ENCODE measurements around the gene PDZRN4. TPM values are rescaled to one million over a fixed set of nuclear protein-coding genes. Genes with fewer than 3 reads are reported as not detected.
"Not testable (repeated sequence)": the region's sequence is repeated elsewhere in the genome, so short reads cannot be mapped to it uniquely, and the experiment has no call there.

PDZRN4 gene
- polyA plus RNA-seq, 1 donor: 6.6 TPM

- no peak for DNase-seq
These were observed 323.1 kb downstream of the PDZRN4 start for GRCh38 chr12:41511247-41511646.

- DNase-seq: no peak
These were observed 324.4 kb downstream of the PDZRN4 start for GRCh38 chr12:41512497-41512896.

- DNase-seq: no peak
These were observed 326.1 kb downstream of the PDZRN4 start for GRCh38 chr12:41514021-41514777.

- DNase-seq: no peak
These were observed 326.8 kb downstream of the PDZRN4 start for GRCh38 chr12:41514907-41515306.

GRCh38 chr12:41515953-41516352 lies 327.8 kb downstream of the PDZRN4 start:
- DNase-seq: no peak

GRCh38 chr12:41520869-41521268 lies 332.7 kb downstream of the PDZRN4 start:
- DNase-seq: no peak

- peak; percentile 42 for DNase-seq
These were observed 333.8 kb downstream of the PDZRN4 start for GRCh38 chr12:41521872-41522379.

GRCh38 chr12:41527062-41527461 lies 338.9 kb downstream of the PDZRN4 start:
- no peak for DNase-seq

GRCh38 chr12:41527534-41528116 lies 339.5 kb downstream of the PDZRN4 start:
- DNase-seq: no peak

- DNase-seq: no peak
These were observed 340.8 kb downstream of the PDZRN4 start for GRCh38 chr12:41528874-41529273.

- no peak for DNase-seq
These were observed 342.3 kb downstream of the PDZRN4 start for GRCh38 chr12:41530441-41530840.

- no peak for DNase-seq
These were observed 343.2 kb downstream of the PDZRN4 start for GRCh38 chr12:41531147-41531829.

- no peak for DNase-seq
These were observed 344.0 kb downstream of the PDZRN4 start for GRCh38 chr12:41532072-41532471.

- DNase-seq: no peak
These were observed 348.8 kb downstream of the PDZRN4 start for GRCh38 chr12:41536813-41537490.

- no peak for DNase-seq
These were observed 349.4 kb downstream of the PDZRN4 start for GRCh38 chr12:41537522-41537921.

GRCh38 chr12:41545761-41546160 lies 357.6 kb downstream of the PDZRN4 start:
- no peak for DNase-seq

- not testable (repeated sequence) for DNase-seq
These were observed 359.0 kb downstream of the PDZRN4 start for GRCh38 chr12:41547071-41547470.

GRCh38 chr12:41548926-41549325 lies 360.8 kb downstream of the PDZRN4 start:
- no peak for DNase-seq

- DNase-seq: no peak
These were observed 364.5 kb downstream of the PDZRN4 start for GRCh38 chr12:41552588-41552987.

- DNase-seq: no peak
These were observed 368.1 kb downstream of the PDZRN4 start for GRCh38 chr12:41556176-41556575.

GRCh38 chr12:41557344-41557743 lies 369.2 kb downstream of the PDZRN4 start:
- DNase-seq: no peak

GRCh38 chr12:41558671-41559070 lies 370.6 kb downstream of the PDZRN4 start:
- no peak for DNase-seq

- no peak for DNase-seq
These were observed 374.9 kb downstream of the PDZRN4 start for GRCh38 chr12:41563051-41563450.

Measured in left kidney (tissue), 2 donors.